Measurements from ENCODE around the gene GNAT1.

Gene GNAT1

DNA sequence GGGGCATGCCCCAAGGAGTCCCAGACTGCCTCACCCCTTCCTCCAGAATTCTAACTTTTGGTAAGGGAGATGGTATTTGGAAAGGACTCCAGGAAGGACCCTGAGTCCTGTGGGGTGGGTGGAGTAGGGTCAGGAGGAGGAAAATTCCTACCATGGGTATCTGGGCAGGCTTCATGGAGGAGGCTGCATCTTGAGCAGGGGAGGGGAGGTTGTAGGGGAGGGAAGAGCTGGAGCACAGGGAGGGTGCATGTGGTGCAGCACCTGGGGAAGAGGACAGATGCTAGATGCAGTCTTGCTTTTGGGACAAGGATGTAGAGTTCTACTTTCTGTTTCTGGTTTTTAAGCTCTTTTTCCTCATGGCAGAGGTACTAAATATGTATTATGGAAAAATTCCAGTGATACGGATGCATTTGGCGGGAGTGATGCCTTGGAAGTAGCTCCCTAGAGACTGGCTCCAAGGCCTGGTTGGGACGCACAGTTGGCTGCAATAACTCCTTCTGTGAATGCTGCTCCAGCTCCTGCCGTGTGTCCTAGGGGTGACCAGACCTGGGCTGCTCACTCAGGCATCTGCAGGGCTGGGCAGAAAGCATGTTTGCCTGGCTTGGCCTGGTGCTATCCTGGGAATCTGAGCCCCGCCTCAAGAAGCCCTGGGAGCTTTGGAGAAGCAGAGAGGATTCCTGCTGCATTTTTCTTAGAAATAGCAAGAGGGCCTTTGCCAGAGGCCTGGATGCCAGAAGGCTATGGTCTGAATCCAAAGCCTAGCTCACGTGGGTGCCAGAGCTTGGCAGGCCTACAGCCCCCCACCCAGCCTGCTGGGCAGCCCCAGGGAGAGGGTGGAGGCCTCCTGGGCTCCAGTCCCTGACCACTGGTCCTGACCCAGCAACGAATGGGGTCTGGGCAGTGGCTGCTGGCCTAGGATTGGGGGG, 26.2 kb upstream of the GNAT1 start:
- Histone ChIP-seq H3K27ac (ENCODE audit: low read depth, low read length) (peak overlapping the region; percentile 73), H3K9me3 (ENCODE audit: low read length) (no peaks in the 10 kb centered on the region), H3K4me3 (ENCODE audit: low read depth in 1 of 2, low read length in 2 of 2) (peak overlapping the region in 1 of 2 donors; percentile 51), H3K4me1 (ENCODE audit: insufficient read depth, low read length) (peaks cover 87% of the 10 kb centered on the region), H3K27me3 (ENCODE audit: control insufficient read depth in 1 of 2, insufficient read depth in 2 of 2, low read length in 2 of 2) (no peaks in the 10 kb centered on the region), H3K36me3 (ENCODE audit: insufficient read depth, low read length) (no peaks in the 10 kb centered on the region), H3K9ac (ENCODE audit: low read length) (peak overlapping the region; percentile 19)

- Histone ChIP-seq H3K27ac (ENCODE audit: low read depth, low read length) (peak overlapping the region; percentile 73), H3K36me3 (ENCODE audit: insufficient read depth, low read length) (no peaks in the 10 kb centered on the region), H3K27me3 (ENCODE audit: control insufficient read depth in 1 of 2, insufficient read depth in 2 of 2, low read length in 2 of 2) (no peaks in the 10 kb centered on the region), H3K9ac (ENCODE audit: low read length) (peak overlapping the region; percentile 19), H3K4me3 (ENCODE audit: low read depth in 1 of 2, low read length in 2 of 2) (peak overlapping the region in 1 of 2 donors; percentile 41), H3K4me1 (ENCODE audit: insufficient read depth, low read length) (peaks cover 79% of the 10 kb centered on the region), H3K9me3 (ENCODE audit: low read length) (no peaks in the 10 kb centered on the region)
Measured at GRCh38 chr3:50165910-50166538, 25.4 kb upstream of the GNAT1 start.

DNA sequence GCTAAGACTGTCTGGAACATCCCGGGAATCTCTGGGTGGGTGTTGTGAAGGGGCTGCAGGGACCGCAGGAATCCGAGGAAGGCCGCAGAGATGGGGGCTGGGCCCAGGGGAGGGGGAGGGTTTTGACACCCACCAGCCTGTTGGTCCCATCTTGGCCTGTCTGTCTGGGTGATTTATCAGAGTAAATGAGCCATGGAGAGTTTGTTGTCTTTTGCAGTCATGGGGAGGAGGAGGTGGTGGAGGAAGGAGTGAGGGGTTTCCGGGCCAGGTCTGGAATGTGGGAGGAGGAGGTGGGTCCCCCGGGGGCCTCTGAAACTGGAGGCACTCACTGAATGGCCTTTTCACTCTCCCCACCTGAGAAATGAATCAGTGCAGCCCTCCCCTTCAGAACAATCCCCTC, 24.8 kb upstream of the GNAT1 start:
- Histone ChIP-seq H3K36me3 (ENCODE audit: insufficient read depth, low read length) (no peaks in the 10 kb centered on the region), H3K4me3 (ENCODE audit: low read depth in 1 of 2, low read length in 2 of 2) (peak overlapping the region in 1 of 2 donors; percentile 41), H3K9me3 (ENCODE audit: low read length) (no peaks in the 10 kb centered on the region), H3K27ac (ENCODE audit: low read depth, low read length) (peak overlapping the region; percentile 73), H3K9ac (ENCODE audit: low read length) (no peak overlapping the region), H3K27me3 (ENCODE audit: control insufficient read depth in 1 of 2, insufficient read depth in 2 of 2, low read length in 2 of 2) (no peaks in the 10 kb centered on the region), H3K4me1 (ENCODE audit: insufficient read depth, low read length) (peaks cover 73% of the 10 kb centered on the region)

DNA sequence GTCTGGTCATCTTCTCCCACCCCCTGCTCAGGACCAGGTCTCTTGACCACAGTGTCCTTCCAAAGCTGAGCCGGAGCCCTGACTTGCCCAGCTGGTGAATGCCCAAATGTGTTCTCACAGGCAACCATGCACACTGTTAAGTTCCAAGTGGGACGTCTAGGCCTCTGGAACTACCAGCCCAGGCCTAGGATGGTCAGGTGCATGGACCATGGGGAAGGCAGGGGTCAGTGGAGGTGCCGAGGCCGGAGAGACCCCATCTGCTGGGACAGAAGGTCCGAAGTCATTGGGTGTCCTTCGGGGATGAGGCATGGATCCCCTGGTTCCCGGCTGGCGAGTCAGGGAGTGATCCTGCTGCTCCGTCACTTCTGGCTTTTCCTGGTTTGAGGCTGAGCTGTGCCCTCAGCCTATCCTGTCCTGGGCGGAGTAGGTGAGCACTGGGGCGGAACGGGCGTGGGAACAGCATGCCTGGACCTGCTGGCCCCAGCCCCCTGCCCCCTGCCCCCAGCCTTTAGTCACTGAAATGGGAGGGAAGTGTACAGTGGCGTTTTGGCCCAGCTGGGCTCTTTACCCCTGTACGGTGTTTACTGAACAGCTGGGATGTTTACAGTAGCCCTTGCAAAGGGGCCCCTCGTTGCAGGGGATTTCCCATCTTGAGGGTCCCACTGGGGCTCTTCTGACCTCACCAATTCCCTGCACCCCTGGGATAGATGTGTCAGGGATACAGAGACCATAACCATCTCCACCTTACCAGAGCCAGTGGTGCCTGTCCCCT, 24.2 kb upstream of the GNAT1 start:
- Histone ChIP-seq H3K27me3 (ENCODE audit: control insufficient read depth in 1 of 2, insufficient read depth in 2 of 2, low read length in 2 of 2) (no peaks in the 10 kb centered on the region), H3K27ac (ENCODE audit: low read depth, low read length) (peak overlapping the region; percentile 73), H3K36me3 (ENCODE audit: insufficient read depth, low read length) (no peaks in the 10 kb centered on the region), H3K9me3 (ENCODE audit: low read length) (no peaks in the 10 kb centered on the region), H3K4me3 (ENCODE audit: low read depth in 1 of 2, low read length in 2 of 2) (peak overlapping the region in 1 of 2 donors; percentile 8), H3K9ac (ENCODE audit: low read length) (no peak overlapping the region), H3K4me1 (ENCODE audit: insufficient read depth, low read length) (peaks cover 69% of the 10 kb centered on the region)

DNA sequence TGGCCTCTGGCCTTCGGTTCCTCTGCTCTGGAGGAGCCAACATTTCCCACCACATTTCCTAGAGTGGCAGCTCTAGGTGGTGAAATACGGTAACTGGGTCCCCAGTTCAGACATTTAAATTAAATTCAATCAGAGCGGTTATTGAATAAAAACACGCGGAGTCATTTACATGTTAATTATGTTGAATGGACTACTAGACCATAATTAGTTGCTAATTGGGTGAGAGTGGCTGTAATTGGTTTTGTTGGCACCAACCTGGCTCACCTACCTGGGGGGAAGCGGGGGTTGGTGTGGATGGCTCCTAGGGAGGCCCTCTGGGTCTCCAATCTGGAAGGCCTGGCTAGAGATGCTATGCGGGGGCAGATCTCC, 23.6 kb upstream of the GNAT1 start:
- peaks cover 69% of the 10 kb centered on the region for H3K4me1 ChIP-seq (ENCODE audit: insufficient read depth, low read length)
- no peaks in the 10 kb centered on the region for H3K9me3 ChIP-seq (ENCODE audit: low read length)
- H3K36me3 ChIP-seq (ENCODE audit: insufficient read depth, low read length): no peaks in the 10 kb centered on the region
- H3K9ac ChIP-seq (ENCODE audit: low read length): no peak overlapping the region
- H3K27ac ChIP-seq (ENCODE audit: low read depth, low read length): no peak overlapping the region
- no peaks in the 10 kb centered on the region for H3K27me3 ChIP-seq (ENCODE audit: control insufficient read depth in 1 of 2, insufficient read depth in 2 of 2, low read length in 2 of 2)
- no peak overlapping the region for H3K4me3 ChIP-seq (ENCODE audit: low read depth in 1 of 2, low read length in 2 of 2)

DNA sequence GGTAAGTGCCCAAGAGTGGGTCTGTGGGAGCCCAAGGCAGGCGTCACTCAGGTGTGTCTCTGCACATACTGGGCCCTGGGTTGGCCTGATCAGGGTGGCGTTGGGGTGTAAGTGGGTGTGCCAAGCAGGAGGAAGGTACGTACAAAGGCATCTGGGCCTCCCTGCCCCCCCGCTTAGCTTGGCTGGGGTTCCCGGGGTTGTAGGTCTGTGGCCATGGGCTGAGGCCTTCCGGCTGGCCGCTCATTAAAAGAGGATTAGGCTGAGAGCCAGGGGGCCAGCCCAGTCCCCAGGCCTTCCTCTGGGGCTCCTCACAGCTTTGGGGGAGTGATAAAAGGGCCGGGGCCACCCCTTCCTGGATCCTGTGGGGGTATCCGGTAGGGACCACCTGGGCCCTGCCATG, 23.0 kb upstream of the GNAT1 start:
- H3K9me3 ChIP-seq (ENCODE audit: low read length): no peaks in the 10 kb centered on the region
- H3K36me3 ChIP-seq (ENCODE audit: insufficient read depth, low read length): no peaks in the 10 kb centered on the region
- H3K9ac ChIP-seq (ENCODE audit: low read length): no peak overlapping the region
- H3K27me3 ChIP-seq (ENCODE audit: control insufficient read depth in 1 of 2, insufficient read depth in 2 of 2, low read length in 2 of 2): no peaks in the 10 kb centered on the region
- no peak overlapping the region for H3K4me3 ChIP-seq (ENCODE audit: low read depth in 1 of 2, low read length in 2 of 2)
- H3K4me1 ChIP-seq (ENCODE audit: insufficient read depth, low read length): peaks cover 65% of the 10 kb centered on the region
- no peak overlapping the region for H3K27ac ChIP-seq (ENCODE audit: low read depth, low read length)

DNA sequence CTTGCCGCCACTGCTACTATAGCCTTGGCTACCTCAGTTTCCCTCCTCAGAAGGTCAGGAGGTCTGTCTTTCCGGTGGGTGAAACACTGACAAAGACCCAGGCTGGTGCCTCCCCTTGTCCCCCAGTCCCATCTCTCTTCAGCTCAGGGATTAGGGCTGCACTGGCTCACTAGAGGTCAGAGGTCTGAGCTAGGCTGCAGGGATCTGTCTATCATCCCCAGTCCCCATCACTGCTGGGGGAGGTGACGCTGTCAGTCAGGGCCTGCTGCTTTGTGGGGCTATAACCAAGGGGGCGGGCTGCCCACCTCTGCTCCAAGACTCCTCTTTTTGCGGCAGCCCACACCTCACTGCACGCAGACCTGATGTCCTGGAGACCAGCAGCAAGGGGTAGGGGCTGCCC, 22.6 kb upstream of the GNAT1 start:
- Histone ChIP-seq H3K9me3 (ENCODE audit: low read length) (no peaks in the 10 kb centered on the region), H3K4me3 (ENCODE audit: low read depth in 1 of 2, low read length in 2 of 2) (no peak overlapping the region), H3K27ac (ENCODE audit: low read depth, low read length) (no peak overlapping the region), H3K27me3 (ENCODE audit: control insufficient read depth in 1 of 2, insufficient read depth in 2 of 2, low read length in 2 of 2) (no peaks in the 10 kb centered on the region), H3K4me1 (ENCODE audit: insufficient read depth, low read length) (peaks cover 61% of the 10 kb centered on the region), H3K36me3 (ENCODE audit: insufficient read depth, low read length) (peaks cover 1% of the 10 kb centered on the region), H3K9ac (ENCODE audit: low read length) (no peak overlapping the region)

DNA sequence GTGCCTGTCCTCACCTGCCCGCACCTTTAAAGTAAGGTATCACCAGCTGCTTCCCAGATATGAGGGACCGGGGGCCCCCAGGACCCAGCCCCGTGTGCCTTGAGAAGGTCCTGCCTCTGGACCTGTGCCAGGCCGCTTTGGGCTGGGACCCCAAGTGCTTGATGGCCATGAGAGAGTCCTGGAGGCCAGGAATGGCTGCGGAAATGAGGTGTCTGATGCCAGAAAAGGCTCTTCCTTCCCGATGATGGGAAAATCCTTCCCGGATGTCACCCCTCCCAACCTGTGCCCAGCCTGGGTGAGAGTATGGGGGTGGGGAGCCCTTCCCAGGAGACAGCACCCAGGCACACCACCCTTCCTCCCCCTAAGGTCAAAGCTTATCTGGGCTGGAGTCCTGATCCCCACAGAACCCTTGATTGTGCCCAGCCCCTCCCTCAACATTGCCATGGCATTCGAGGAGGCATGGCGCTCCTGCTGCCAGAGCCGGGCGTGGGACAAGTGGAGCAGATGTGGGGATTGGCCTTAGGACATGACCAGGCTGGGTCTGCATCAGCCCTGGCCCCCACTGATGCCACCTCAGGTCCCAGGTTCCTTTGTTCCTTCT, 22.1 kb upstream of the GNAT1 start:
- Histone ChIP-seq H3K27me3 (ENCODE audit: control insufficient read depth in 1 of 2, insufficient read depth in 2 of 2, low read length in 2 of 2) (no peaks in the 10 kb centered on the region), H3K27ac (ENCODE audit: low read depth, low read length) (no peak overlapping the region), H3K9ac (ENCODE audit: low read length) (no peak overlapping the region), H3K9me3 (ENCODE audit: low read length) (no peaks in the 10 kb centered on the region), H3K4me3 (ENCODE audit: low read depth in 1 of 2, low read length in 2 of 2) (no peak overlapping the region), H3K4me1 (ENCODE audit: insufficient read depth, low read length) (peaks cover 55% of the 10 kb centered on the region), H3K36me3 (ENCODE audit: insufficient read depth, low read length) (peaks cover 7% of the 10 kb centered on the region)

GRCh38 chr3:50169858-50170257, 21.6 kb upstream of the GNAT1 start:
- no peak overlapping the region for H3K27ac ChIP-seq (ENCODE audit: low read depth, low read length)
- no peak overlapping the region for H3K4me3 ChIP-seq (ENCODE audit: low read depth in 1 of 2, low read length in 2 of 2)
- H3K27me3 ChIP-seq (ENCODE audit: control insufficient read depth in 1 of 2, insufficient read depth in 2 of 2, low read length in 2 of 2): no peaks in the 10 kb centered on the region
- peaks cover 7% of the 10 kb centered on the region for H3K36me3 ChIP-seq (ENCODE audit: insufficient read depth, low read length)
- H3K9ac ChIP-seq (ENCODE audit: low read length): no peak overlapping the region
- no peaks in the 10 kb centered on the region for H3K9me3 ChIP-seq (ENCODE audit: low read length)
- H3K4me1 ChIP-seq (ENCODE audit: insufficient read depth, low read length): peaks cover 50% of the 10 kb centered on the region

- Histone ChIP-seq H3K36me3 (ENCODE audit: insufficient read depth, low read length) (peaks cover 12% of the 10 kb centered on the region), H3K9me3 (ENCODE audit: low read length) (no peaks in the 10 kb centered on the region), H3K27me3 (ENCODE audit: control insufficient read depth in 1 of 2, insufficient read depth in 2 of 2, low read length in 2 of 2) (no peaks in the 10 kb centered on the region), H3K4me3 (ENCODE audit: low read depth in 1 of 2, low read length in 2 of 2) (no peak overlapping the region), H3K4me1 (ENCODE audit: insufficient read depth, low read length) (peaks cover 42% of the 10 kb centered on the region), H3K27ac (ENCODE audit: low read depth, low read length) (no peak overlapping the region), H3K9ac (ENCODE audit: low read length) (no peak overlapping the region)
Measured at GRCh38 chr3:50170689-50171088, 20.7 kb upstream of the GNAT1 start.

Data from muscle layer of colon (tissue), 2 donors.